ENCODE measurements around the gene UPF2. TPM values are rescaled to one million over a fixed set of nuclear protein-coding genes. Genes with fewer than 3 reads are reported as not detected.
A peak's percentile ranks its signal among the peaks of the same experiment; 100 is the strongest.

UPF2 gene
- total RNA-seq, 2 experiments from 2014 or later = 33.5 to 37.2 TPM

DNA sequence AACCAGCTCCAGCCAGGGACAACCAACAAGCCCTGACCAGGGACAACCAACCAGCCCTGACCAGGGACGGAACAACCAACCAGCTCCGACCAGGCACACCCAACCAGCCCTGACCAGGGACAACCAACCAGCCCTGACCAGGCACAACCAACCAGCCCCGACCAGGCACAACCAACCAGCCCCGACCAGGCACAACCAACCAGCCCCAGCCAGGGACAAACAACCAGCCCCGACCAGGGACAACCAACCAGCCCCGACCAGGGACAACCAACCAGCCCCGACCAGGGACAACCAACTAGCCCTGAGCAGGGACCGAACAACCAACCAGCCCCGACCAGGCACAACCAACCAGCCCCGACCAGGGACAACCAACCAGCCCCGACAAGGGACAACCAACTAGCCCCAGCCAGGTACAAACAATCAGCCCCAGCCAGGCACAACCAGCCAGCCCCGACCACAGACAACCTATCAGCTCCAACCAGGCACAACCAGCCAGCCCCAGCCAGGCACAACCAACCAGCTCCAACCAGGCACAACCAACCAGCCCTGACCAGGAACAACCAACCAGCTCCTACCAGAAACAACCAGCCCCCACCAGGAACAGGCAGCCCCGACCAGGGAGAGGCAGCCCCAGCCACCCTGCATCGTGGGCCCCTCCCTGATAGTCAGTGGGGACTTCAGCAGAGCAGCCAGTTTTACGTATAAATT lies 163.1 kb downstream of the UPF2 start:
- Mint-ChIP-seq H3K4me3 (no peak overlapping the region), H3K36me3 (no peaks in the 10 kb centered on the region), H3K9me3 (ENCODE audit: low read depth) (no peaks in the 10 kb centered on the region), H3K4me1 (peaks cover 22% of the 10 kb centered on the region), H3K27ac (no peak overlapping the region), H3K27me3 (peaks cover 8% of the 10 kb centered on the region)
- DNase-seq (no peak), ATAC-seq (no peak)
- CTCF ChIA-PET = no interaction called here

DNA sequence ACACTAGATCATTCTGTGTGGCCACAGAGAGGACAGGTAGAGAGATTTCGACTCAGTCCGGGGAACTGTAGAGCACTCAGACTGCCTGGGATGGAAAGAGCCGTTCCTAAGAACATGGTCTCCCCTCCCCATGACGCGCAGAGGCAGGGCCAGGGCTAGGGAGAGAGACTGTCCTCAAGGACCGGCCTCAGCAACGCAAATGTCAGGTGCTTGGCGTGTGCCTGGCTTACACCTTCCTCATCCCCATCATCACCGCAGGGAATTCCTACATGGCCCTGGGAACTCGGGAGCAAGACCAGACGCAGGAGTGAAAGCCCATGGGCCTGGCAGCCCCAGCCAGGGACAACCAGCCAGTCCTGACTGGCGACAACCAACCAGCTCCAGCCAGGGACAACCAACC lies 163.8 kb downstream of the UPF2 start:
- Mint-ChIP-seq H3K27ac (no peak overlapping the region), H3K4me3 (no peak overlapping the region), H3K4me1 (peaks cover 26% of the 10 kb centered on the region), H3K36me3 (no peaks in the 10 kb centered on the region), H3K9me3 (ENCODE audit: low read depth) (no peaks in the 10 kb centered on the region), H3K27me3 (peaks cover 8% of the 10 kb centered on the region)
- DNase-seq (no peak), ATAC-seq (no peak)
- CTCF ChIA-PET = no interaction called here

DNA sequence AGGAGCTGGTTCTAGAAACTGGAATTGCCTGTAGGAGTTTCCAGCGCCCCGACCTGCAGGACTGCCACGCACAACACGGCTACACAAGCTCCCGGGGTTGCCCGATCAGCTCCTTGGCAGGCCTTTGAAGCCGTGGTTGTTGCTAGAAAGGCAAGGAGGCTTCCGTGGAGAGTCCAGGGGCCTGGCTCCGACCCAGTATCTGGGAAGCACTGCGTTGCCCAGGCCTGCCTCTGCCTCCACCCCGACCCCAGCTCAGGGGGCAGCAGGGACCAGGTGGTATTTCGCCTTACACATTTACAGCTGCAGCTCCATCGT lies 165.1 kb downstream of the UPF2 start:
- peaks cover 17% of the 10 kb centered on the region for H3K4me1 Mint-ChIP-seq
- no peaks in the 10 kb centered on the region for H3K36me3 Mint-ChIP-seq
- no peak overlapping the region for H3K4me3 Mint-ChIP-seq
- H3K27me3 Mint-ChIP-seq = peaks cover 19% of the 10 kb centered on the region
- H3K9me3 Mint-ChIP-seq (ENCODE audit: low read depth) = no peaks in the 10 kb centered on the region
- ATAC-seq = no peak
- no peak for DNase-seq
- CTCF ChIA-PET = no interaction called here
- no peak overlapping the region for H3K27ac Mint-ChIP-seq

DNA sequence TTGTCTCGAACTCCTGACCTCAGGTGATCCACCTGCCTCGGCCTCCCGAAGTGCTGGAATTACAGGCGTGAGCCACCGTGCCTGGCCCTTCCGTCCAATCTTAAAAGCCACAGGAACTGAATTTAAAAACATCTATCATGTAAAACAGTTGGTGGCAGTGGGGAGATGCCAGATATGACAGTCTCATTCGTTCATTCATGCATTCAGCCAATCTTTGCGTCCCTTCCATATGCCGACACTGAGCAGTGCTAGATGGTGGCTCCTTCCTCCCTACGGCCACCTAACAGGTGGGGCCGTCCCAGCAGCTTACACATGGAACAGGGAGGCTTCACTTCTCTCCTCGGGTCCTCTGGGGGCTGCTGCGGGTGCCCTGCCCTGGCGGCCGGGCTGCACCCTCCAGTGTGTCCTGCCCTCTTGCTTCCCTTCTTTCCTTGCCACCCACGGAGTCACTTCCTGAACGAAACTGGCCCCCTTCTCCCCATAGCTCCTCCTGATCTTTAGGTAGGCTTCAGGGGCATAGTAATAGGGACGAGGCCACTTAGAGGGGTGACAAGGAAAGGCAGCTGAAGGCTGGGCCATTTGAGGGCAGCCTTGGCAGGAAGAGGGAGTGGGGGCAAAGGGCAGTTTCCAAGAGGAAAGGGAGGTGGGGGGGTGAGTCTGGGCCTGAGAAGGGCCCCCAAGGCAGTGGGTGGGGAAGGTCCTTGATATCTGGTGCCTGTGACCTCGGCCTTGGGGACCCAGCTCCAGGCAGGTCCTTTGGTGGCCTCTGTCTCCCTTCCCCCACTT lies 165.6 kb downstream of the UPF2 start:
- Mint-ChIP-seq H3K27ac (no peak overlapping the region), H3K36me3 (no peaks in the 10 kb centered on the region), H3K4me3 (no peak overlapping the region), H3K4me1 (peaks cover 13% of the 10 kb centered on the region), H3K27me3 (peaks cover 23% of the 10 kb centered on the region), H3K9me3 (ENCODE audit: low read depth) (no peaks in the 10 kb centered on the region)
- CTCF ChIA-PET = no interaction called here
- DNase-seq = no peak
- no peak for ATAC-seq

DNA sequence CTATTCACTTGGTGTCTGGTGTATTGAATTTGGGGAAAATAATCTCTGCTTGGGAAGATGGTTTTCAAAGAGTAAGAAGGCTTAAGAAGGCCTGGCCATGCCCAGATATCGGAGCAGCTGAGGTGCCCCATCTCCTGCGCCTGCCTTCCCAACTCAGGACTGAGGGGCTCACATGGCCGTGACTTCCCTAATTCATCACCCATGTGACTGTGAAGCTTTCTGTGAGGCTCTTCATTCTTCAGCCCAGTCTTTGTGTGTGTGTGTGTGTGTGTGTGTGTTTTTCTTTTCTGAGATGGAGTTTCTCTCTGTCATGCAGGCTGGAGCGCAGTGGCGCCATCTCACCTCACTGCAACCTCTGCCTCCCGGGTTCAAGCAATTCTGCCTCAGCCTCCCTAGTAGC lies 166.3 kb downstream of the UPF2 start:
- DNase-seq (no peak), ATAC-seq (no peak)
- Mint-ChIP-seq H3K27me3 (peaks cover 26% of the 10 kb centered on the region), H3K27ac (no peak overlapping the region), H3K4me1 (peaks cover 15% of the 10 kb centered on the region), H3K9me3 (ENCODE audit: low read depth) (no peaks in the 10 kb centered on the region), H3K36me3 (no peaks in the 10 kb centered on the region), H3K4me3 (no peak overlapping the region)
- CTCF ChIA-PET = no interaction called here

GRCh38 chr10:11875494-11876281 lies 166.9 kb downstream of the UPF2 start:
- CTCF ChIA-PET = no interaction called here
- peaks cover 28% of the 10 kb centered on the region for H3K27me3 Mint-ChIP-seq
- H3K9me3 Mint-ChIP-seq (ENCODE audit: low read depth) = no peaks in the 10 kb centered on the region
- H3K4me3 Mint-ChIP-seq = no peak overlapping the region
- H3K4me1 Mint-ChIP-seq = peaks cover 17% of the 10 kb centered on the region
- no peak overlapping the region for H3K27ac Mint-ChIP-seq
- H3K36me3 Mint-ChIP-seq = no peaks in the 10 kb centered on the region
- DNase-seq (no peak), ATAC-seq (no peak)

GRCh38 chr10:11874568-11875493 lies 167.8 kb downstream of the UPF2 start:
- H3K36me3 Mint-ChIP-seq = no peaks in the 10 kb centered on the region
- CTCF ChIA-PET = interaction anchor here (0.6 kb wide), 1 partner anchor 45 kb away, joined by 4 read pairs; no protein-coding TSS in a partner anchor

DNA sequence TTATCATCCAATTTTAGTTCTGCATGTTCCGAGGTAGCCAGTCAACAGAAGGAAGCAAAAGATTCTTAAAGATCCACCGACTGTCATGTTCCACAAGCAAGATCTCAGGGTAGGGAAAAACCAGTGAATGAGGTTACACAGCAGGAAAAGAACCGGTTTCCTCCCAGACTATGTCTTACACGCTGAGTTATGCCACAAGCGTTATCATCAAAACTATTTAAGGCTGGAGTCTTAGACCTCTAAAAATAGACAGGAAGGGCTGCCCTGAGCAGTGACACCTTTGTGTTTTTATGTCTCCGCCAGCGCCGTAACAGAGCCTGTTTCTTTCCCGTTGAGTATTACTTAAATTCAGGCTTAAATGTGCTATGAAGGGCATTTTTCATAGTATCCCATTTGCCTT lies 171.1 kb downstream of the UPF2 start:
- Mint-ChIP-seq H3K27ac (no peak overlapping the region), H3K4me1 (peaks cover 17% of the 10 kb centered on the region), H3K36me3 (no peaks in the 10 kb centered on the region), H3K9me3 (ENCODE audit: low read depth) (no peaks in the 10 kb centered on the region), H3K27me3 (peaks cover 36% of the 10 kb centered on the region), H3K4me3 (no peak overlapping the region)
- CTCF ChIA-PET = no interaction called here
- ATAC-seq (no peak), DNase-seq (no peak)

More at GRCh38 chr10:11874568-11875493, 167.8 kb downstream of the UPF2 start:
- H3K27me3 Mint-ChIP-seq = peaks cover 31% of the 10 kb centered on the region
- no peak overlapping the region for H3K4me3 Mint-ChIP-seq
- DNase-seq = peak; percentile 48
- no peak overlapping the region for H3K27ac Mint-ChIP-seq
- peak; percentile 42 for ATAC-seq
- peaks cover 17% of the 10 kb centered on the region for H3K4me1 Mint-ChIP-seq
- no peaks in the 10 kb centered on the region for H3K9me3 Mint-ChIP-seq (ENCODE audit: low read depth)

GRCh38 chr10:11870900-11871400 lies 171.7 kb downstream of the UPF2 start:
- Mint-ChIP-seq H3K27ac (no peak overlapping the region), H3K4me3 (no peak overlapping the region), H3K27me3 (peaks cover 38% of the 10 kb centered on the region), H3K4me1 (peaks cover 17% of the 10 kb centered on the region), H3K9me3 (ENCODE audit: low read depth) (no peaks in the 10 kb centered on the region), H3K36me3 (no peaks in the 10 kb centered on the region)
- no peak for ATAC-seq
- DNase-seq = no peak
- CTCF ChIA-PET = no interaction called here

GRCh38 chr10:11870461-11870780 lies 172.2 kb downstream of the UPF2 start:
- ATAC-seq (no peak), DNase-seq (no peak)
- Mint-ChIP-seq H3K4me3 (no peak overlapping the region), H3K9me3 (ENCODE audit: low read depth) (no peaks in the 10 kb centered on the region), H3K4me1 (peaks cover 17% of the 10 kb centered on the region), H3K36me3 (no peaks in the 10 kb centered on the region), H3K27me3 (peaks cover 43% of the 10 kb centered on the region), H3K27ac (no peak overlapping the region)
- CTCF ChIA-PET = no interaction called here
